KOPT-K1 (cell line): ENCODE measurements around the gene CHMP4A.

ENCODE experiments used
- H3K27ac ChIP-seq: fragments of 200-600 bp; sonication (generic); 2 replicates; pipeline ENCODE4 v1.5.1; 2016; ENCODE audit warnings: antibody characterized with exemption, mild to moderate bottlenecking, low read depth, low read length; ENCODE audit not compliant: poor library complexity, severe bottlenecking
- H3K36me3 ChIP-seq: fragments of 200-600 bp; sonication (generic); 2 replicates; pipeline ENCODE4 v1.5.1; 2017; ENCODE audit warnings: antibody characterized with exemption, mild to moderate bottlenecking, low read length, moderate library complexity; ENCODE audit not compliant: insufficient read depth
- H3K9me3 ChIP-seq: fragments of 200-600 bp; sonication (generic); 2 replicates; pipeline ENCODE4 v1.5.1; 2017; ENCODE audit warnings: antibody characterized with exemption, low read length, mild to moderate bottlenecking; ENCODE audit not compliant: insufficient read depth, poor library complexity, severe bottlenecking

Gene CHMP4A

DNA sequence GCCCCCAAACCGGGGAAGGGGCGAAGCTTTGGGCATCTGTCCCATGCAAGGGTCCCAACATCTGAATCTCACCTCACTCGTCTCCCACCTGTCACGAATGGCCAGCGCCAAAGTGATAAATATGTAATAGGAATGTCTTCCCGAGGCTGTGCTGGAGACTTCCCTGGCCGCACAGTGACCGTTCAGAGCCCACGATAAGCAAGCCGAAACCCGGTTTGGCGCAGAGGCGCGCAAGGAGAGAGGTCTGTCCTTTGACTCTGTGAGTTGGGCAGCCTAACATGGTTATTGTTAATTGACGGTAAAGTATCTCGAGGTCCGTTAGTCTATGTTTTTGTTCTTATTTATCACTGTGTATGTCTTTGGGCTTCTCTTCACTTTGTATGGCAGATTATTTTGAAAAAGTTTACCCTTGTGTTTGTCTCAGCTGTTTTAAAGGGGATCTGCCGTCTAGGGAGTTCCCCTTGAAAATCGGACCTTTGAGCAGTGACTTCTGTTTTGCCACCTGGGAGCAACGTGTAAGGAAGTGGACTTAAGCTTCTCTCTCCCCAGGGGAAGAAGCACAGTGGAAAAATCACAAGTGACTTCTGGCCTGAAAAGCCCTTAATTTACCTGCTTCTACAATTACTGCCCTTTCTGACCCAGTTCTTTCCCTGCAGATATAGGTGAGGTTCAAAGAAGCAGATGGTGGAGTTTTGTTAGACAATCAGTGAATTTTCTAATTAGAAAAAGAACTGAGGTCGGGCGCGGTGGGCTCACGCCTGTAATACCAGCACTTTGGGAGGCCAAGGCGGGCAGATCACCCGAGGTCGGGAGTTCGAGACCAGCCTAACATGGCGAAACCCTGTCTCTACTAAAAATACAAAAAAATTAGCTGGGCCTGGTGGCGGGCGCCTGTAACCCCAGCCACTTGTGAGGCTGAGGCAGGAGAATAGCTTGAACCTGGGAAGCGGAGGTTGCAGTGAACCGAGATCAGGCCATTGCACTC lies 16.9 kb downstream of the CHMP4A start:
- H3K27ac ChIP-seq: peak overlapping the region; percentile 98

DNA sequence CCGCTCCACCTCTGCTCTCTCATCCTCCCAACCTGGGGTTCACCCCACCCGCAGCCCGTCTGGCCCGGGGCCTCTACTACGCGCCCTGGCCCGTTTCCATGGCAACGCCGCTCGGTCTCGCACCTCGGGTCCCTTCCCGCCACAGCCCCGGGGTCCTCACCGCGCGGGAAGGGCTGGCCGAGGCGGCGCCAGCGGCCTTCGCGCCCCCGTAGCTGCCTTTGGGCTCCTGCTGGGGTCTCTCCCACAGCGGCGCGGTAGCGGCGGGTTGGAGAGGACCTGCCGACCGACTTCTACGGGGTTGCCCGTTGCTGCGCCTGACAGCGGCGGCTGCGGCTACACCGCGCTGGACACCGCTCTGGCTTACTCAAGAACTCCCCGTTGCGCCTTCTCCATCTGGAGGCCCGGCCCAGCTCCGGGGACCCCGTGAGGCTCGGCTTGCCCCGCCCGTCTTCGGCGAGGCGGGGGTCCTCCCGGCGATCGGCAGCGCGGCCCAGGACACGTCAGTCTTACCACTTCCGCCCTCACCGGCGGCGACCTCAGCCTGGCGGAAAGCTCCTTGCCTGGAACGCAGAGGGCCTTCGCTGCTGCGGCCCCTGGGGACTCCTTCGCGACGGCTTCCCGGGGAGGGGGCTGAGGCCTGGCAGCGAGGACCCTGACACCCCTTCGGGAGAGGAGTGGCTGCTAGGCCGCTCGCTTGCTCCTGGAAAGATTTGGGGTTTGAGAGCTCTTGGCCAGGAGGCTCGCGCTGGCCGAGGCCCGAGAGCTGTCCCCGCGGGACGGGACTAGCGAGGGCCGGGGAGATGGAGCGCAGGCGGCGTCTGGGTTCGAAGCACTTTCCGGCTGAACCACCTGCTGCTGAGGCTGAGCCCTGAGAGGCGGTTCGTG lies 17.9 kb downstream of the CHMP4A start, which contains the start of gene TM9SF1:
Gene TM9SF1, minus strand, starts transcription at position 256 of the 885 bp plus-strand sequence. CDS start 422 bp downstream, outside the sequence.
- H3K9me3 ChIP-seq: no peaks in the 10 kb centered on the region
- H3K36me3 ChIP-seq: peaks cover 44% of the 10 kb centered on the region
- H3K27ac ChIP-seq: peak within 1 kb of the TSS; percentile 98

More for the DNA sequence above, 16.9 kb downstream of the CHMP4A start:
- Histone ChIP-seq H3K36me3 (peaks cover 40% of the 10 kb centered on the region), H3K9me3 (peaks cover under 1% of the 10 kb centered on the region)

DNA sequence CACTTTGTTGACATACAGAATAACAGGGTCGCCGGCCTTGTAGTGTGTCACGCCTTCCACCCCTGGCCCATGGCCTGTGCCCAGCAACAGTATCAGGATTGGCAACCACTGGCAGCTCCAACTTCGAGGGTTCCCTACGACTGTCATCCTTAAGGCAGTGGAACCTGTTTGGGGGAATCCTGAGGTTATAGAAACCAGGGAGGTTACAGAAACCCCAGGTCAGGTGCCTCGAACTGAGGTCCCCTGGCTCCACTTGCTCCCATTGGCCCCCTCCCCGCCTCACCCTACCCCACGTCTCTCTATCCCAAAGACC lies 18.5 kb downstream of the CHMP4A start:
- H3K36me3 ChIP-seq: peaks cover 47% of the 10 kb centered on the region
- no peaks in the 10 kb centered on the region for H3K9me3 ChIP-seq
- H3K27ac ChIP-seq: peak overlapping the region; percentile 98

DNA sequence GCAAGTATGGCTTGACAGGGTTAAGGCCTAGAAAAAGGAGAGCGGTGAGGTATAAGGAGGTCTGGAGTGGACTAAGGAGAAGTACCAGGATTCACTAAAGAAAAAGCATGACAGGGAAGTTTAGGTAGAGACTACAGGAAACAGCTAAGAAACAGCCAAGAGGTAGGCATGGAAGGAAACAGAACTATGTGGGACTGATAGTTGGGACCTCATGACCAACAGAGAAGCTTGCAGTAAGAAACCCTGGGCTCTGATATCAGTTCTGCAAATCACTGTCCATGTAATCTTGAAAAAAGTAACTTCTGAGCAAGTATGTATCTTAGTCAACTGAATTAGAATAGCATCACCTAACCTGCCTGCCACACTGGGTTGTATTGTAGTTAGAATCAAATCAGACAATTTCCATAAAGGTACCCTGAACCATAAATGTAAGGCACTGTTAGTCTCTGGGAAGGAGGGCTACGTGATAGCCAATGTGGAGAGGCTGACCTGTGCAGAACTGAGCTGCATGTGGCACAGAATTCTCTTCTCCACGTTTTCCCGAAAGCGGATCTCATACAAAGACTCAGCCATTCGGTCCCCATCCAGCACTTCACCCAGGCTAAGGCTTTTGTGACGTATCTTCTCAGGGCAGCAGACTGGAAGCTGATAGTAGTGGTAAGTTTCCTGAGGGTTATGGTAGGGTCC lies 19.0 kb downstream of the CHMP4A start:
- Histone ChIP-seq H3K9me3 (no peaks in the 10 kb centered on the region), H3K36me3 (peaks cover 47% of the 10 kb centered on the region), H3K27ac (peak overlapping the region; percentile 98)

DNA sequence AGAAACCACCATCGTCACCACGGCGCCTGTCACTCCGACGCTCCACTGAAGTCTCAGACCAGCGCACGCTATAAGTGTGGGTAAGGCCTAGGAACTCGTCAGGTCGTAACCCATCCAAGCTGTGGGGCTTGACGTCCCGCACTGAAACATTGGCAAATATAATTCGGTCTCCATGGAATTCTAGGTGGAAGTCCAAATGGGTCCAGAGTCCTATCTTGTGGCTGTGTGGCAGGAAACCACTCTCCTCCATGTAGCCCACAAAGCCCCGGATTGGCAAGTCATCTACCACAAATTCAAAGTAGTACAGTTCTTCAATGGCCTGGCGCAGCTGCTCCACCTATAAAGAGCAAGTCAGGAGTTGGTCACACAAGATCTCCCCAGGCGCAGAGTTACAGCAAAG lies 20.4 kb downstream of the CHMP4A start:
- H3K27ac ChIP-seq: no peak overlapping the region
- no peaks in the 10 kb centered on the region for H3K9me3 ChIP-seq
- peaks cover 40% of the 10 kb centered on the region for H3K36me3 ChIP-seq

DNA sequence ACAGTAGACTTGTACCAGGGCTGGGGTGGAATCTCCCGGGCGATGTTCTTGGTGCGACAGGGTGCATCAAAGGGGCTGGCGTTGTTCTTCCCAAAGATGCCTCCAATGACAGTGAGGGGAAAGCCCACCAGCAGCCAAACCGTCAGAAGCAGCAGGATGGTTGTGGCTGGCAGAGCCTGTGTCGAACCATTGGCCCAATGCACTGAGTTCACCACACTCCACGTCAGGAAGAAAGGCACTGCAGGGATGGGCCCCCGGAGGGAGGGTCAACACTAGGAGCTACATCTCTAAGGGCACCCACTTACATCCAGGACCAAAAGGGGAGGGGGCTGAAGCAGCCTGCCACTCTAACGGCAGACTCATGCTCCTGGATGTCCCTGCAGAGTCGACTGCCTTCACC lies 22.9 kb downstream of the CHMP4A start:
- H3K27ac ChIP-seq: no peak overlapping the region
- H3K36me3 ChIP-seq: peaks cover 57% of the 10 kb centered on the region
- H3K9me3 ChIP-seq: no peaks in the 10 kb centered on the region

DNA sequence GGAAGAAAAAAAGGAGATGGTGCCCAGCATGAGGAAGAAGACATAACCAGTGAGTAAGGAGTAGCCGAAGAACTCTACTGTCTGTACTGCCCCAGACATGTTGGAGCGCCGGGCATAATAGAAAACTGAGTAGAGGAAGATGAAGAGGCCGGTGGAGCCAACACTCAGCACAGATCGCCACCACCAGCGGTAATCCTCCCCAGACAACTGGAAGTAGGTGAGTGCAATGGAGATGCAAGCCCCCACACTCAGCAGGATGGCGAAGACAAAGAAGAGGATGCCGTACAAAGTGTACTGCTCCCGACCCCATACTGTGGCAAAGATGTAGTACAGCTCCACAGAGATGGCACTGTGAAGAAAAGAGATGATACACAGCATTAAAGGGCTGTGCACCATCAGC lies 23.8 kb downstream of the CHMP4A start:
- H3K27ac ChIP-seq: peak overlapping the region; percentile 66
- no peaks in the 10 kb centered on the region for H3K9me3 ChIP-seq
- H3K36me3 ChIP-seq: peaks cover 67% of the 10 kb centered on the region

DNA sequence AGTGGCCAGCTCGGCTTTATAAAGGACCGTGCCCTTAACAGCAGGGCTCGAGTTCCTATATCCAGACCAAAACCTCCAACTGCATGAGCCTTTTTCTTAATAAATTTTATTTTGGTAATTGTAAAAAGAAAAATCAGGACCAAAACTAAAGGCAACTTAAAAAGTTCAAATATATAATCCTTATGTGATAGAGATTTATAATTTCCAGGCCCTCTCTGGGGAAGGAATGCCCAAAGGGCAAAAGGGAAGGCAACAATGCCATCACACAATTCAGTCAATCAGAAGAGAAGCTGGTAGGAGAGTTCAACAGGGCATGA lies 24.3 kb downstream of the CHMP4A start:
- peak overlapping the region; percentile 66 for H3K27ac ChIP-seq
- H3K36me3 ChIP-seq: peaks cover 68% of the 10 kb centered on the region
- H3K9me3 ChIP-seq: no peaks in the 10 kb centered on the region

DNA sequence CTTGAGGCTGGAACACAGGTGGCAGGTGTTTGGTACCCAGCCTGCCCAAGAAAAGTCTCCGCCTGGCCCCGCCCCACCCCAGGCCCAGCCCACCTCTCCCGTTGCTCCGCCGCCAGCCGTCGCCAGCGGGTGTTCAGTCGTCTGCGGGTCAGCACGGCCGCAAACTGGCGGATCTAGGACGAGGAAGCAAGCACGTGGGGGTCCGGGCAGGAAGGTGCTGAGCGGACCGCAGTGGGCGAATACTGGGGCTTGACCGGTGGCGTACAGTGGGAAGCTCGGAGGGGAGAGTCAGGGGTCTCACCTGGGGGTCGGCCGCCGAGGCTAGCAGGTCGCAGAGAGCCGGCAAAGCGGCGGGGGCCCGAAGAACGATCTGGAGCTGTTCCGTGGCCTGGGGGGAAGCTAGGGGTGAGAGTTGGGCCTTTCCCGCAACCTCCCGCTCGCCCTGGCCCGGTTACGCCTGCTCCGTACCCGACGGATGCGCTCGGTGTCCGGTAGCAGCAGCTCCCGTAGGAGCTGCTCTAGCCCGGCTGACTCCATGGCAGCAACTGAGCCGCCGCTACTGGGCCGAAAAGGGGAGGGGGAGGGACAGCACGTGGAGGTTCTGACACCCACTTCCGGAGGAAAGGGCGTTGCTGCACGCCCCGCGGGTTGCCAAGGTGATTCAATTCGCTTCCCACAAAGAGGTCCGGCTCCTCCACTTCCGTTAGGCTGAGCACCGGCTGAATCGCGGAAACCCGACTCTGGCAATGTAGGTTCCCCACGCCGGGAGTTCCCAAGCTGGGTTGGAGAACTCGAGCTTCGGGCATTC lies 24.8 kb downstream of the CHMP4A start, which contains the start of gene IPO4:
Gene IPO4, minus strand, starts transcription at position 566 of the 808 bp plus-strand sequence. Its CDS starts 29 bp downstream, at position 537.
- H3K27ac ChIP-seq: peak within 1 kb of the TSS; percentile 66
- peaks cover 71% of the 10 kb centered on the region for H3K36me3 ChIP-seq
- no peaks in the 10 kb centered on the region for H3K9me3 ChIP-seq

DNA sequence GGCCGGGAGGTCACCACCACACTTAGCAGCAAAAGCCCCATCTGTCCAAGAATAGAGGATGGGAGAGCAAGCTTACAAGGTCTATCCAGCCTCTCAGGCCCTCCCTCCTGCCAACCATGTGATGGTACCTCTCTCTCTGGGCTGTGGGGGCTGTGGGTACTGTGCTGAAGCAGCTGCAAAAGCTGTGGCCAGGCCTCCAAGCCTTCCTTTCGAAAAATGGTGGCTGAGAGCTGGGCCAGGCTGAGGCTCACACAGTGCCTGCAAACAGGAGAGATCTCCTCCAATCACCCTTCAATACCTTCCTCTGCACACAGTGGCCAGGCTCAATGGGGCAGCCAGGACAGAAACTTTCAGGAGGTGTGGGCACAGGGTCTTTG lies 25.8 kb downstream of the CHMP4A start:
- H3K9me3 ChIP-seq: no peaks in the 10 kb centered on the region
- H3K27ac ChIP-seq: peak overlapping the region; percentile 66
- peaks cover 72% of the 10 kb centered on the region for H3K36me3 ChIP-seq

DNA sequence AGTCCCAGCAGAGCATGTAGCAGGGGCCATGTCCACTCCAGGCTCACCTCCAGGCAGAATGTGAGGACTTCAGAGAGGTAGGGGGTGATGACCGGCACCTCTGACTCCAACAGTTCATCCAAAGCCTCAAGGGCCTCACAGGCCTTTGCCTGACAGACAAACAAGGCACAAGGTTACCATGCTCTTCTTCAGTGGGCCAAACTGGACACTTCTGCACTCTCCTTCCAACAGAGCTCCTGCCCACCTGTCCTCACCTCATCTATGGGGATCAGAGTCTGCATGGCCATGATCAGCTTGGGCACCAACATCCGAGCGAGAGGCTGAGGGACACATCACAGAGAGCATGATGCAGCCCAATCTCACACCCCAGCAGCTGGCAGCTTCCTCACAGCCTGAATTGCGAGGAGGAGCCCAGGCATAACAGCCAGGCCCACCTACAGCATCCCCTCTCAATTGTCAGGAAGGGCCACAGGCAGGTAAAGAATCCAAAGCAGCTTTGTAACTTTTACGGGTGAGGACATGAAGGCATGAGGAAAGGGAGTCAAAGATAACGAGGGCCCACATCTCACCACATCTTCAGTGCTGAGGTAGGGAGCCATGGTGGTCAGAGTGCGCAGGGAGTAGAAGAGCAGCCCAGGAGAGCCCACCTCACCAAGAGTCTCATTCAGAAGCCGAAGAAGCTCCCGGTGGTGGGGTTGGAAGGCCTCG lies 26.3 kb downstream of the CHMP4A start:
- Histone ChIP-seq H3K9me3 (no peaks in the 10 kb centered on the region), H3K36me3 (peaks cover 72% of the 10 kb centered on the region), H3K27ac (peak overlapping the region; percentile 66)

DNA sequence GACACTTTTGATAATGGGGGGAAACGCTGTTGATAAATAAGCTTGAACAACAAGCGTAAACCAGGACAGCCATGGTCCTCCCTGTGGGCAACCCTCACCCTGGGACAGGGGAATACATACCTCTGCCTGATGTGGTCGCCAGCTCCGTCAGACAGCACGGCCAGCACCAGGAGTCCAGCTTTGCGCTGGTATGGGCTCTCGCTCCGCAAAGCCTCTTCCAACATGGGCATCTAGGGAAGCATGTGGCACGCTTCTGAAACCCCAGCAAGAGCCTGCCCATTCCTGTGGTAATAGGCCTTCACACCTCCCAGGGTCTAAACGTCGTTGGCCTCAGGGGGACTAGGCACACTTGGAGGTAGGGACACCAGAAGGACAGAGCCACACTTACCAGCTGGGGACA lies 27.5 kb downstream of the CHMP4A start:
- Histone ChIP-seq H3K9me3 (no peaks in the 10 kb centered on the region), H3K27ac (no peak overlapping the region), H3K36me3 (peaks cover 74% of the 10 kb centered on the region)

DNA sequence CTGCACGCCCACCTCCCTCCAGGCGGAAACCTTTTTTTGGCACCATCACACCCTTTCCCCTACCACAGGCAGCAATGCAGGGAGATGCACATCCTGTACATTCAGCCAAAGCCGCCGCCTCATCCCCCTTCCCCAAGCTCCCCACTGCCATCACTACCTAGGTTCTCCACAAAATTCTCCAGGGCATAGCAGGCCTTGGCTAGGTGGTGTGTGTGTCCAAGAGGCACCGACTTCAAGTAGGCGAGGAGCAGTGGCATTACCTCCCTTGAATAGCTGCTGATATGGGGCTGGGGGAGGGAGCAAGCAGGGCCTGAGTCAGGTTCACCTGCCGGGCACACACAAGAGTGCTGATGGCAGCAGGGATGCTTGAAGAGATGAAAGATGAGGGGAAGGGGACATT lies 28.3 kb downstream of the CHMP4A start:
- Histone ChIP-seq H3K36me3 (peaks cover 75% of the 10 kb centered on the region), H3K9me3 (no peaks in the 10 kb centered on the region), H3K27ac (no peak overlapping the region)
